Measurements from ENCODE around the gene SCGB1D1. TPM values are rescaled to one million over a fixed set of nuclear protein-coding genes. Genes with fewer than 3 reads are reported as not detected.

SCGB1D1 gene
- total RNA-seq, 3 donors from 2014 or later, result not detected

DNA sequence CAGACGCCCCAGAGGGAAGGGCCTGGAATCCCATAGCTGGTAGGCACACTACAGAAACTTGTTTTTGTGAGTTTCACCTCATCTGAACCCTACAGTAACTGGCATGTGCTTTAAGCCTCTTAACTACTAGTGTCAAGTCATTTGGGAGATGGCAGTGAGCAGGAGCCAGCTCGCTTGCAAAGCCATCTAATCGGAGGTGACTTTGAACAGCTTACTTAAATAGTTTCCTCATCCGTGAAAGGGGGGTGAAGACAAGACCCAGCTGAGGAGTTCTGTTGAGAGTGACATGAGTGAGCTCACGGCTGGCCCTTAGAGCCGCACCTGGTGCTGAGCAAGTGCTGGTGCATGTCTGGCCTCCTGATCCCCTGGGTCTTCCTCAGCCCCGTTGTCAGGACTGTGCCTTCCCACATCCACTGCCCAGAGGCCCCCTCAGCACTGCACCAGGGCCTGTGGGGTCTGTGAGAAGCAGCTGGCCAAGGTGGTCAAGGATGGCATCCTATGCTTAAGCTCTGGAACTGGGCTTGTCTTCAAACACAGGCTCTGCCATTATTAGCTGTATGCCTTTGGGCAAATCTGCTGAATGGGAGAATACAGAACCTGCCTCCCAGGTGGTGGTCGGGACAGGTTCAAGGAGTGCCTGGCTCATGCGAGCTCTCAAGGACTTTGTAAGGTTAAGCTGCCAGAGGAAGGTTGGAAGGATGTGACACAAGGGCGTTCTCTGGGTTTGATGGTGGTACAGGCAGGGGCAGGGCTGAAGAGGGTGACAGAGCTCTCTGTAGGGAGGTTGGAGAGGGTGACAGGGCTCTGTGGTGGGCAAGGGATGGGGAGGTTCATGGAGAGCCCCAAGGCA lies 38.9 kb upstream of the SCGB1D1 start:
- no peaks in the 10 kb centered on the region for H3K27me3 Mint-ChIP-seq (ENCODE audit: low read depth)
- H3K4me1 Mint-ChIP-seq (ENCODE audit: low read depth), result no peaks in the 10 kb centered on the region
- H3K36me3 Mint-ChIP-seq (ENCODE audit: insufficient read depth), result peaks cover 41% of the 10 kb centered on the region
- DNase-seq (no peak), ATAC-seq (no peak)
- no peak overlapping the region for H3K4me3 Mint-ChIP-seq
- no peaks in the 10 kb centered on the region for H3K9me3 Mint-ChIP-seq

DNA sequence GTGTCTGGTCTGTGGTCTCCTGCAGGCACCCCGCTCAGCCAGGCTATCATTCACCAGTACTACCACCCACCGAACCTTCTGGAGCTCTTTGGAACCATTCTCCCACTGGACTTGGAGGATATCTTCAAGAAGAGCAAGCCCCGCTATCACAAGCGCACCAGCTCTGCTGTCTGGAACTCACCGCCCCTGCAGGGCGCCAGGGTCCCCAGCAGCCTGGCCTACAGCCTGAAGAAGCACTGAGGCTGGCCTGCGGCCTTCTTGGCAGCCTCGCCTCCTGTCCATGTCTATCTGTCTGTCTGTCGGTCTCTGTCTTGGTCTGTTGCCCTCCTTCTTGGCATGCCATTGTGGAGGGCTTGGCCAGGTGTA lies 38.3 kb upstream of the SCGB1D1 start:
- peaks cover 36% of the 10 kb centered on the region for H3K36me3 Mint-ChIP-seq (ENCODE audit: insufficient read depth)
- no peak for ATAC-seq

GRCh38 chr11:62152245-62153086 lies 37.5 kb upstream of the SCGB1D1 start:
- no peak for DNase-seq
- Mint-ChIP-seq H3K36me3 (ENCODE audit: insufficient read depth) (peaks cover 31% of the 10 kb centered on the region), H3K27me3 (ENCODE audit: low read depth) (no peaks in the 10 kb centered on the region), H3K4me3 (no peak overlapping the region), H3K9me3 (no peaks in the 10 kb centered on the region), H3K4me1 (ENCODE audit: low read depth) (no peaks in the 10 kb centered on the region)
- ATAC-seq, result no peak

More for the DNA sequence above, 38.3 kb upstream of the SCGB1D1 start:
- Mint-ChIP-seq H3K9me3 (no peaks in the 10 kb centered on the region), H3K4me1 (ENCODE audit: low read depth) (no peaks in the 10 kb centered on the region), H3K4me3 (no peak overlapping the region), H3K27me3 (ENCODE audit: low read depth) (no peaks in the 10 kb centered on the region)
- DNase-seq, result no peak

DNA sequence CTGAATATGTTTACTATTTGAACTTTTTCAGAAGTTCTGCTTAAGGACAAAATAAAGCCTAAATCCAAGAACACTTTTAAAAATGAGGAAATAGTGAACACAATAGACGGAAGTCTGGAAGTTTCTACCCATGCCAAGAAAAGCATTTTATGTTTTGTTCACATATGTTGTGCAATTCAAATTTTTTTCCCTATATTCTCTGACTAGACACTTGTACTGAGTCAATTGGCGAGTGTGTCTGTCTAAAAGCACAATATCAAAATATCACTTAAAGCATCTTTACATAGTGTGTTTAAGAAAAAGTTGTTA lies 37.0 kb upstream of the SCGB1D1 start:
- Mint-ChIP-seq H3K4me3 (no peak overlapping the region), H3K36me3 (ENCODE audit: insufficient read depth) (peaks cover 25% of the 10 kb centered on the region), H3K9me3 (no peaks in the 10 kb centered on the region), H3K27me3 (ENCODE audit: low read depth) (no peaks in the 10 kb centered on the region), H3K4me1 (ENCODE audit: low read depth) (no peaks in the 10 kb centered on the region)
- no peak for DNase-seq
- ATAC-seq, result no peak

GRCh38 chr11:62153617-62154016 lies 36.4 kb upstream of the SCGB1D1 start:
- H3K27me3 Mint-ChIP-seq (ENCODE audit: low read depth), result peaks cover under 1% of the 10 kb centered on the region
- H3K4me1 Mint-ChIP-seq (ENCODE audit: low read depth), result no peaks in the 10 kb centered on the region
- ATAC-seq, result no peak
- DNase-seq, result no peak
- H3K36me3 Mint-ChIP-seq (ENCODE audit: insufficient read depth), result peaks cover 25% of the 10 kb centered on the region
- H3K9me3 Mint-ChIP-seq, result no peaks in the 10 kb centered on the region
- no peak overlapping the region for H3K4me3 Mint-ChIP-seq

GRCh38 chr11:62157603-62158002 lies 32.4 kb upstream of the SCGB1D1 start:
- ATAC-seq (no peak), DNase-seq (no peak)
- no peaks in the 10 kb centered on the region for H3K9me3 Mint-ChIP-seq
- H3K36me3 Mint-ChIP-seq (ENCODE audit: insufficient read depth), result peaks cover 8% of the 10 kb centered on the region
- peaks cover 26% of the 10 kb centered on the region for H3K27me3 Mint-ChIP-seq (ENCODE audit: low read depth)
- H3K4me3 Mint-ChIP-seq, result no peak overlapping the region
- H3K4me1 Mint-ChIP-seq (ENCODE audit: low read depth), result no peaks in the 10 kb centered on the region

DNA sequence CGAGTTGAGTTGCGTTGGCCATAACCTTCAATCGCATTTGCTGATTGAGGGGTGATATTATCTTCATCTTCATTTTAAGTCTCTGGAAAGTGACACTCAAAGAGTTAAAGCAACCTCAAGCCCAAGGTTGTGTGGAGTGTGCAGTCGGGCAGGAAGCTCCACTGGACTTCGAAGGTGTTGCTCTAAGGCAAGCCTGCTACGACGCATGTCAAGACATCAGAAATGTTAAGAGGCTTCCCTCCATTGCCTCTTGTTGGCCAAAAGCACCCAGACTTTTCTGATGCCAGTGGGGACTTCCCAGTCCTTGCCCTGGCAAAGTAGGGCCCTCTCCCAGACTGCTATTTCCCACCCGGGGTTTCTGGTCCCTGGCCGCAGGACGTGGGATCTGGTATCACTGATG lies 23.6 kb upstream of the SCGB1D1 start:
- ATAC-seq, result no peak
- Mint-ChIP-seq H3K4me1 (ENCODE audit: low read depth) (peaks cover 1% of the 10 kb centered on the region), H3K36me3 (ENCODE audit: insufficient read depth) (no peaks in the 10 kb centered on the region), H3K4me3 (no peak overlapping the region), H3K27me3 (ENCODE audit: low read depth) (peaks cover 44% of the 10 kb centered on the region), H3K9me3 (no peaks in the 10 kb centered on the region)
- no peak for DNase-seq

DNA sequence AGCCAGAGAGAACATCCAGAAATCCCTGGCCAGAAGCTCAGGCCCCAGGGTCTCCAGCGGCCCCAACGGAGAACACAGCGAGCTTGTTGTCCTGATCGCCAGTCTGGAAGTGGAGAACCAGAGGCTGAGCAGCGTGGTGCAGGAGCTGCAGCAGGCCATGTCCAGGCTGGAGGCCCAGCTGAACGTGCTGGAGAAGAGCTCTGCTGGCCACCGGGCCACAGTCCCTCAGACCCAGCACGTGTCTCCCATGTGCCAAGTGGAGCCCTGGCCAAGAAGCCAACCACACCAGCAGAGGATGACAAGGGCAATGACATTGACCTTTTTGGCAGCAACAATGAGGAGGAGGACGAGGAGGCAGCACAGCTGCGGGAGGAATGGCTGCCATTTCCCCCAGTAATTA lies 20.6 kb upstream of the SCGB1D1 start:
- Mint-ChIP-seq H3K4me1 (ENCODE audit: low read depth) (peaks cover 4% of the 10 kb centered on the region), H3K27me3 (ENCODE audit: low read depth) (peaks cover 43% of the 10 kb centered on the region), H3K36me3 (ENCODE audit: insufficient read depth) (no peaks in the 10 kb centered on the region), H3K9me3 (no peaks in the 10 kb centered on the region), H3K4me3 (no peak overlapping the region)
- DNase-seq (no peak), ATAC-seq (no peak)

DNA sequence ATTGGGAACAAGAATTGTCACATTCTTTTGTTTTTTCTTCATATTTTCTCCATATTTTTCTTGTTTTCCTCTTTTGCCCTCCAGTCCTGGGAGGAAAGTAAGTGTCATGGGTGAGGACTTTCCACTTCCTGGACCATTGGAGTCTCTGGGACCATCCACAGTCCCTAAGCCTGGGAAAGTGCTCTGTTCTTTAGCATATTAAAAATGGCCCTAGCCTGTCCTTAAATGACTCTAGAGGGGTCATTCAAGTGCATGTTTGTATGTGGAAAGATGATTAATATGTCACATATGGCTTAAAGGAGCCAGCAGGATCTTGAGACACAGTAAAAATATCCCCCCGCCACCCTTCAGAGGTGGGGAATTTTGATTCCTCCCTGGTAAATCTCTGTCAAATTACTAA lies 20.1 kb upstream of the SCGB1D1 start:
- ATAC-seq (no peak), DNase-seq (no peak)
- peaks cover 4% of the 10 kb centered on the region for H3K4me1 Mint-ChIP-seq (ENCODE audit: low read depth)
- peaks cover 46% of the 10 kb centered on the region for H3K27me3 Mint-ChIP-seq (ENCODE audit: low read depth)
- no peaks in the 10 kb centered on the region for H3K9me3 Mint-ChIP-seq
- H3K4me3 Mint-ChIP-seq, result no peak overlapping the region
- no peaks in the 10 kb centered on the region for H3K36me3 Mint-ChIP-seq (ENCODE audit: insufficient read depth)

GRCh38 chr11:62171261-62171723 lies 18.7 kb upstream of the SCGB1D1 start:
- H3K9me3 Mint-ChIP-seq, result no peaks in the 10 kb centered on the region
- H3K4me1 Mint-ChIP-seq (ENCODE audit: low read depth), result peaks cover 4% of the 10 kb centered on the region
- H3K27me3 Mint-ChIP-seq (ENCODE audit: low read depth), result peaks cover 38% of the 10 kb centered on the region

DNA sequence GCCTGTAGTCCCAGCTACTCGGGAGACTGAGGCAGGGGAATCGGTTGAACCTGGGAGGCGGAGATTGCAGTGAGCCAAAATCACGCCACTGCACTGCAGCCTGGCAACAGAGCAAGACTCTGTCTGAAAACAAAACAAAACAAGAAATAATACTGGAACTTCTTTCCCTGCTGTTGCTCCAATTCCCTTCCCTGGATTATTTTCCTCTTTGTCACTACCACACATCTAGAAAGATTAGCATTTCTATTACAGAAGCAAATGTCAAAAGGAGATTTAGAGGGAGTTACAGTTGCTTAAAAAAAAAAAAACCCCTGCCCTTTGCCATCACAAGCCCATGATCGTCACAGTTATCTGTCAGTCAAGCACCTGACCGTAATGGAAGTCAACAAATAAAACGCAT lies 17.7 kb upstream of the SCGB1D1 start:
- no peak for ATAC-seq
- DNase-seq, result no peak
- Mint-ChIP-seq H3K36me3 (ENCODE audit: insufficient read depth) (no peaks in the 10 kb centered on the region), H3K9me3 (no peaks in the 10 kb centered on the region), H3K27me3 (ENCODE audit: low read depth) (peaks cover 32% of the 10 kb centered on the region), H3K4me1 (ENCODE audit: low read depth) (peaks cover 4% of the 10 kb centered on the region), H3K4me3 (no peak overlapping the region)

More at GRCh38 chr11:62171261-62171723, 18.7 kb upstream of the SCGB1D1 start:
- H3K4me3 Mint-ChIP-seq, result peak overlapping the region; percentile 44
- ATAC-seq (peak; percentile 55 to 66), DNase-seq (peak; percentile 60)
- no peaks in the 10 kb centered on the region for H3K36me3 Mint-ChIP-seq (ENCODE audit: insufficient read depth)

DNA sequence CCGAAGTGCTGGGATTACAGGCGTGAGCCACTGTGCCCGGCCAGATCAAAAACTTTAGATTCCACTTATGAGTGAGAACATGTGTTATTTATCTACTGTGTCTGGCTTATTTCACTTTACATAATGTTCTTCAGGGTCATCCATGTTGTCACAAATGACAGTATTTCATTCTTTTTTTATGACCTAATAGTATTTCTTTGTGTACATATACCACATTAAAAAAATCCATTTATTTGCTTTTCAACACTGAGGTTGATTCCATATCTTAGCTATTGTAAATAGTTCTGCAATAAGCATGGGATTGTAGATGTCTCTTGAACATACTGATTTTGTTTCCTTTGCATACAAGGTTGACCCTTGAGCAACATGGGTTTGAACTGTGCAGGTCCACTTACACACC lies 13.2 kb upstream of the SCGB1D1 start:
- Mint-ChIP-seq H3K27me3 (ENCODE audit: low read depth) (peaks cover 11% of the 10 kb centered on the region), H3K9me3 (no peaks in the 10 kb centered on the region), H3K4me1 (ENCODE audit: low read depth) (no peaks in the 10 kb centered on the region), H3K36me3 (ENCODE audit: insufficient read depth) (no peaks in the 10 kb centered on the region), H3K4me3 (no peak overlapping the region)
- no peak for ATAC-seq
- DNase-seq, result no peak

GRCh38 chr11:62179995-62180394 lies 10.0 kb upstream of the SCGB1D1 start:
- ATAC-seq, result no peak
- Mint-ChIP-seq H3K4me3 (no peak overlapping the region), H3K27me3 (ENCODE audit: low read depth) (peaks cover 9% of the 10 kb centered on the region), H3K36me3 (ENCODE audit: insufficient read depth) (no peaks in the 10 kb centered on the region), H3K4me1 (ENCODE audit: low read depth) (no peaks in the 10 kb centered on the region), H3K9me3 (peaks cover 2% of the 10 kb centered on the region)
- DNase-seq, result no peak

DNA sequence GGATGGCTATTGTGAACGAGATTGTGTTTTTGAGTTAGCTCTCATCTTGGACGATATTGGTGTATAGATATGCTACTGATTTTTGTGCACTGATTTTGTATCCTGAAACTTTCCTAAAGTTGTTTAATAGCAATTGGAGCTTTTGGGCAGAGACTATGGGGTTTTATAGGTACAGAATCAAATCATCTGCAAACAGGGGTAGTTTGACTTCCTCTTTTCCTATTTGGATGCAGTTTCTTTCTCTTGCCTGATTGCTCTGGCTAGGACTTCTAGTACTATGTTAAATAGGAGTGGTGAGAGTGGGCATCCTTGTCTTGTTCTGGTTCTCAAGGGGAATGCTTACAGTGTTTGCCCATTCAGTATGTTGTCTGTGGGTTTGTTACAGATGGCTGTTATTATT lies 8.9 kb upstream of the SCGB1D1 start:
- Mint-ChIP-seq H3K36me3 (ENCODE audit: insufficient read depth) (no peaks in the 10 kb centered on the region), H3K4me3 (no peak overlapping the region), H3K4me1 (ENCODE audit: low read depth) (no peaks in the 10 kb centered on the region), H3K27me3 (ENCODE audit: low read depth) (peaks cover 17% of the 10 kb centered on the region), H3K9me3 (peaks cover 3% of the 10 kb centered on the region)
- DNase-seq (no peak), ATAC-seq (no peak)

Measured in activated T-cell treated with anti-CD3 and anti-CD28 coated beads, Interleukin-2, amount 50 U/mL, for 4 hours (primary cell).